HFFc6 (cell line): ENCODE results near the gene PHRF1. TPM values are rescaled to one million over a fixed set of nuclear protein-coding genes. Genes with fewer than 3 reads are reported as not detected.

Experiments
- DNase-seq: peaks from one replicate; pipeline ENCODE4 v3.0.0-alpha.2; 2018
- H3K27ac Mint-ChIP-seq: 2 replicates; pipeline ENCODE4 v1.8.0; 2020; ENCODE audit warnings: mild to moderate bottlenecking, mixed read lengths
- H3K27me3 Mint-ChIP-seq: 2 replicates; pipeline ENCODE4 v1.8.0; 2021; ENCODE audit warnings: mild to moderate bottlenecking, moderate library complexity, mixed read lengths; ENCODE audit not compliant: insufficient read depth
- H3K36me3 Mint-ChIP-seq: 2 replicates; pipeline ENCODE4 v1.8.0; 2021; ENCODE audit warnings: low read depth, mixed read lengths
- H3K4me1 Mint-ChIP-seq: 2 replicates; pipeline ENCODE4 v1.8.0; 2020; ENCODE audit warnings: low read depth, mixed read lengths
- H3K4me3 Mint-ChIP-seq: 2 replicates; pipeline ENCODE4 v1.8.0; 2020; ENCODE audit warnings: mild to moderate bottlenecking, moderate library complexity, mixed read lengths
- H3K9me3 Mint-ChIP-seq: 2 replicates; pipeline ENCODE4 v1.8.0; 2020; ENCODE audit warnings: mild to moderate bottlenecking, mixed read lengths
- CTCF ChIP-seq: fragments of 200-600 bp; sonication (generic); IDR thresholded peaks from 2 replicates; pipeline ENCODE4 v1.5.0; 2021; ENCODE audit warnings: antibody characterized with exemption, mild to moderate bottlenecking
- long read RNA-seq: library from polyadenylated mRNA; unstranded; transcript quantifications from one replicate; pipeline ENCODE4 v2.0.0, GENCODE V29; 2019
- total RNA-seq, 6 experiments: library from RNA; stranded (reverse); fragmentation: NEBNext Ultra II Directional; extraction: Animal tissue kit (Norgen Biotek cat#: 25700); gene quantifications; 2 replicates in 1 of 6; 3 replicates in 5 of 6; pipeline ENCODE4 v1.2.3, GENCODE V29; 2021

PHRF1 gene
- 10 to 100 TPM; 23.8 to 27.5 (median 24.8) TPM for total RNA-seq
- long read RNA-seq, full-length matches to known transcripts = 1 of 11 reads
- long read RNA-seq, partial matches to known transcripts = 4 of 11 reads
- long read RNA-seq, other reads (novel, unspliced or antisense) = 6 of 11 reads

GRCh38 chr11:575996-576768 is at the start of gene PHRF1:
Gene PHRF1 (plus strand): TSS chr11:576470. CDS start chr11:581513, 5,043 bp downstream.
- Mint-ChIP-seq H3K4me3 (peak within 1 kb of the TSS; percentile 95), H3K27ac (peak within 1 kb of the TSS; percentile 98), H3K27me3 (peaks cover 3% of the 10 kb centered on the region; the same call in 1 of the 2 replicates), H3K9me3 (no peaks in the 10 kb centered on the region), H3K36me3 (peaks cover 6% of the 10 kb centered on the region; the same call in 1 of the 2 replicates), H3K4me1 (peaks cover 40% of the 10 kb centered on the region)
- peak; percentile 89 for DNase-seq
- TF ChIP-seq CTCF = no peak

GRCh38 chr11:528166-528814 is 48.0 kb upstream of the PHRF1 start:
- H3K36me3 Mint-ChIP-seq = peaks cover 6% of the 10 kb centered on the region; the same call in 1 of the 2 replicates
- H3K27me3 Mint-ChIP-seq = peaks cover 2% of the 10 kb centered on the region; the same call in 1 of the 2 replicates
- no peak overlapping the region for H3K27ac Mint-ChIP-seq
- no peak overlapping the region for H3K4me3 Mint-ChIP-seq
- no peaks in the 10 kb centered on the region; the same call in 1 of the 2 replicates for H3K4me1 Mint-ChIP-seq
- DNase-seq = no peak
- TF ChIP-seq CTCF = no peak
- no peaks in the 10 kb centered on the region for H3K9me3 Mint-ChIP-seq

GRCh38 chr11:528815-529727 is 47.2 kb upstream of the PHRF1 start:
- no peak for DNase-seq
- Mint-ChIP-seq H3K27ac (no peak overlapping the region), H3K4me3 (no peak overlapping the region), H3K27me3 (peaks cover 2% of the 10 kb centered on the region; the same call in 1 of the 2 replicates), H3K4me1 (no peaks in the 10 kb centered on the region; the same call in 1 of the 2 replicates), H3K9me3 (no peaks in the 10 kb centered on the region), H3K36me3 (peaks cover 2% of the 10 kb centered on the region; the same call in 1 of the 2 replicates)
- no peak for TF ChIP-seq CTCF

GRCh38 chr11:529728-530411 is 46.4 kb upstream of the PHRF1 start:
- no peak for TF ChIP-seq CTCF
- no peak for DNase-seq
- H3K4me3 Mint-ChIP-seq = no peak overlapping the region
- peaks cover 2% of the 10 kb centered on the region; the same call in 1 of the 2 replicates for H3K27me3 Mint-ChIP-seq
- no peaks in the 10 kb centered on the region for H3K9me3 Mint-ChIP-seq
- no peaks in the 10 kb centered on the region; the same call in 1 of the 2 replicates for H3K4me1 Mint-ChIP-seq
- no peak overlapping the region for H3K27ac Mint-ChIP-seq
- H3K36me3 Mint-ChIP-seq = no peaks in the 10 kb centered on the region
